Measurements from ENCODE around the gene ZBTB25.
A peak's percentile ranks its signal among the peaks of the same experiment; 100 is the strongest.

ZBTB25 gene

GRCh38 chr14:64463873-64464272 lies 39.8 kb downstream of the ZBTB25 start:
- Histone ChIP-seq H3K4me1 (peaks cover 10 to 18% (median 15%) of the 10 kb centered on the region in 10 experiments; a peak in 19 of 20 replicates), H3K9ac (no peak overlapping the region), H3K9me3 (replicated peaks in 1 of 11) (no peaks in the 10 kb centered on the region), H3K27me3 (peaks cover 8 to 29% (median 21%) of the 10 kb centered on the region in 11 experiments; a peak in 21 of 22 replicates), H4K20me1 (peaks cover 5 to 39% (median 20%) of the 10 kb centered on the region in 11 experiments; a peak in 11 of 22 replicates), H3K36me3 (peaks cover 0 to 38% (median 29%) of the 10 kb centered on the region in 11 experiments; a peak in 17 of 22 replicates), H3K4me2 (no peak overlapping the region), H3K27ac (no peak overlapping the region), H3K4me3 (no peak overlapping the region)
- TF ChIP-seq Cebpa-rat (IDR thresholded peaks at IDR 0.05), result no peak

GRCh38 chr14:64463195-64463594 lies 40.4 kb downstream of the ZBTB25 start:
- no peak overlapping the region for H3K9ac ChIP-seq
- no peak for TF ChIP-seq Cebpa-rat (IDR thresholded peaks at IDR 0.05)
- H3K9me3 ChIP-seq (replicated peaks in 1 of 11), result no peaks in the 10 kb centered on the region
- no peak overlapping the region for H3K27ac ChIP-seq
- peaks cover 5 to 32% (median 17%) of the 10 kb centered on the region in 11 experiments; a peak in 11 of 22 replicates for H4K20me1 ChIP-seq
- H3K4me3 ChIP-seq, result no peak overlapping the region
- peaks cover 0 to 45% (median 36%) of the 10 kb centered on the region in 11 experiments; a peak in 18 of 22 replicates for H3K36me3 ChIP-seq
- H3K27me3 ChIP-seq, result peaks cover 8 to 29% (median 21%) of the 10 kb centered on the region in 11 experiments; a peak in 21 of 22 replicates
- peaks cover 10 to 20% (median 15%) of the 10 kb centered on the region in 10 experiments; a peak in 19 of 20 replicates for H3K4me1 ChIP-seq
- H3K4me2 ChIP-seq, result no peak overlapping the region

GRCh38 chr14:64461221-64461620 lies 42.4 kb downstream of the ZBTB25 start:
- Histone ChIP-seq H4K20me1 (peaks cover 5 to 31% (median 14%) of the 10 kb centered on the region in 11 experiments; a peak in 10 of 22 replicates), H3K4me1 (peaks cover 13 to 24% (median 21%) of the 10 kb centered on the region in 10 experiments; a peak in 19 of 20 replicates), H3K27me3 (peaks cover 8 to 23% (median 19%) of the 10 kb centered on the region in 11 experiments; a peak in 21 of 22 replicates), H3K9me3 (replicated peaks in 1 of 11) (no peaks in the 10 kb centered on the region), H3K4me3 (no peak overlapping the region), H3K27ac (no peak overlapping the region), H3K36me3 (peaks cover 5 to 64% (median 52%) of the 10 kb centered on the region in 11 experiments), H3K4me2 (no peak overlapping the region), H3K9ac (no peak overlapping the region)
- no peak for TF ChIP-seq Cebpa-rat (IDR thresholded peaks at IDR 0.05)

GRCh38 chr14:64459405-64460136 lies 44.1 kb downstream of the ZBTB25 start:
- H3K36me3 ChIP-seq, result peaks cover 21 to 80% (median 68%) of the 10 kb centered on the region in 11 experiments
- H3K4me2 ChIP-seq, result no peak overlapping the region
- no peak overlapping the region for H3K27ac ChIP-seq
- no peak overlapping the region for H3K4me3 ChIP-seq
- peaks cover 0 to 16% (median 5%) of the 10 kb centered on the region in 11 experiments; a peak in 8 of 22 replicates for H4K20me1 ChIP-seq
- H3K9ac ChIP-seq, result no peak overlapping the region
- peaks cover 0 to 7% (median 3%) of the 10 kb centered on the region in 11 experiments; a peak in 10 of 22 replicates for H3K27me3 ChIP-seq
- TF ChIP-seq Cebpa-rat (IDR thresholded peaks at IDR 0.05), result no peak
- no peaks in the 10 kb centered on the region for H3K9me3 ChIP-seq (replicated peaks in 1 of 11)
- peaks cover 2 to 12% (median 10%) of the 10 kb centered on the region in 10 experiments; a peak in 15 of 20 replicates for H3K4me1 ChIP-seq

- peaks cover 62 to 100% (median 94%) of the 10 kb centered on the region in 11 experiments for H3K36me3 ChIP-seq
- H3K9ac ChIP-seq, result no peak overlapping the region
- no peak overlapping the region for H3K27ac ChIP-seq
- no peak overlapping the region for H3K4me3 ChIP-seq
- no peak overlapping the region for H3K4me2 ChIP-seq
- no peaks in the 10 kb centered on the region for H3K27me3 ChIP-seq
- no peaks in the 10 kb centered on the region for H4K20me1 ChIP-seq
- peaks cover 0 to 10% (median 7%) of the 10 kb centered on the region in 10 experiments; a peak in 7 of 20 replicates for H3K4me1 ChIP-seq
- H3K9me3 ChIP-seq (replicated peaks in 1 of 11), result no peaks in the 10 kb centered on the region
- no peak for TF ChIP-seq Cebpa-rat (IDR thresholded peaks at IDR 0.05)
Measured at GRCh38 chr14:64454671-64455070, 49.0 kb downstream of the ZBTB25 start.

GRCh38 chr14:64450255-64450654 lies 53.4 kb downstream of the ZBTB25 start:
- Histone ChIP-seq H3K27me3 (no peaks in the 10 kb centered on the region), H3K9me3 (replicated peaks in 1 of 11) (no peaks in the 10 kb centered on the region), H3K4me3 (no peak overlapping the region), H4K20me1 (no peaks in the 10 kb centered on the region), H3K9ac (no peak overlapping the region), H3K27ac (no peak overlapping the region), H3K36me3 (peaks cover 72 to 100% (median 95%) of the 10 kb centered on the region in 11 experiments), H3K4me1 (peaks cover 0 to 10% (median 0%) of the 10 kb centered on the region in 10 experiments; a peak in 6 of 20 replicates), H3K4me2 (no peak overlapping the region)
- TF ChIP-seq Cebpa-rat (IDR thresholded peaks at IDR 0.05), result no peak

GRCh38 chr14:64447876-64448670 lies 55.6 kb downstream of the ZBTB25 start:
- Histone ChIP-seq H3K27ac (no peak overlapping the region), H3K4me2 (no peak overlapping the region), H4K20me1 (no peaks in the 10 kb centered on the region; a peak in 2 of 22 replicates), H3K9me3 (replicated peaks in 1 of 11) (no peaks in the 10 kb centered on the region), H3K27me3 (no peaks in the 10 kb centered on the region), H3K4me3 (no peak overlapping the region), H3K9ac (no peak overlapping the region), H3K36me3 (peaks cover 60 to 100% (median 95%) of the 10 kb centered on the region in 11 experiments), H3K4me1 (peaks cover 0 to 20% (median 0%) of the 10 kb centered on the region in 10 experiments; a peak in 6 of 20 replicates)
- no peak for TF ChIP-seq Cebpa-rat (IDR thresholded peaks at IDR 0.05)

- peak overlapping the region in 1 of 11 experiments; percentile 12; a peak in 1 of 22 replicates for H3K9ac ChIP-seq
- peak overlapping the region in 3 of 11 experiments; percentile 22 to 60 (median 49); a peak in 5 of 22 replicates for H3K4me2 ChIP-seq
- TF ChIP-seq Cebpa-rat (IDR thresholded peaks at IDR 0.05), result no peak
- peaks cover 63 to 100% (median 93%) of the 10 kb centered on the region in 11 experiments for H3K36me3 ChIP-seq
- peaks cover 0 to 20% (median 0%) of the 10 kb centered on the region in 10 experiments; a peak in 6 of 20 replicates for H3K4me1 ChIP-seq
- no peaks in the 10 kb centered on the region for H3K9me3 ChIP-seq (replicated peaks in 1 of 11)
- no peaks in the 10 kb centered on the region for H3K27me3 ChIP-seq
- no peaks in the 10 kb centered on the region; a peak in 3 of 22 replicates for H4K20me1 ChIP-seq
- H3K4me3 ChIP-seq, result no peak overlapping the region
- no peak overlapping the region for H3K27ac ChIP-seq
Measured at GRCh38 chr14:64444984-64445845, 58.4 kb downstream of the ZBTB25 start.
